Left lung (tissue), 10 donors: Measurements from ENCODE around the gene GGT1. TPM values are rescaled to one million over a fixed set of nuclear protein-coding genes. Genes with fewer than 3 reads are reported as not detected.

ENCODE experiments used
- ATAC-seq: fragments of 200-7000 bp; cut with Tn5 transposase; one replicate; pipeline ENCODE4 v1.9.1; 2020; ENCODE audit warnings: moderate library complexity
- DNase-seq, 4 donors: peaks; one replicate each; pipeline ENCODE4 v3.0.0-alpha.2; 2013 to 2020
- H3K27ac ChIP-seq, 2 donors: fragments of 200-600 bp; sonication (generic) in 1 of 2; one replicate each; pipeline versions ENCODE4 v1.5.0 to v1.8.0; 2020 to 2021
- H3K27me3 ChIP-seq, 2 donors: fragments of 200-600 bp; sonication (generic) in 1 of 2; one replicate each; pipeline versions ENCODE4 v1.5.0 to v1.8.0; 2020 to 2021
- H3K36me3 ChIP-seq, 2 donors: fragments of 200-600 bp; sonication (generic) in 1 of 2; one replicate each; pipeline versions ENCODE4 v1.5.0 to v1.8.0; 2020 to 2021
- H3K4me1 ChIP-seq, 2 donors: fragments of 200-600 bp; one replicate each; pipeline ENCODE4 v1.8.0; 2021
- H3K4me3 ChIP-seq, 2 donors: fragments of 200-600 bp; sonication (generic) in 1 of 2; one replicate each; pipeline versions ENCODE4 v1.5.0 to v1.8.0; 2020 to 2021; ENCODE audit warnings: mild to moderate bottlenecking in 1 of 2
- H3K9me3 ChIP-seq, 2 donors: fragments of 200-600 bp; sonication (generic) in 1 of 2; one replicate each; pipeline versions ENCODE4 v1.5.0 to v1.8.0; 2020 to 2021
- CTCF ChIP-seq, 2 donors: fragments of 200-600 bp; sonication (generic) in 1 of 2; IDR thresholded peaks; one replicate each; pipeline versions ENCODE4 v1.5.0 to v1.8.0; 2021; ENCODE audit warnings: antibody characterized with exemption in 2 of 2
- intact Hi-C, 2 donors: fragments of 100-400 bp; cut with DNase I; formaldehyde crosslinking; loops; one replicate each; pipeline versions ENCODE4 v1.11.2 to v1.14.2; 2022
- polyA plus RNA-seq, 6 donors: library from polyadenylated mRNA; unstranded; fragments of 120-200 nt; gene quantifications; one replicate each; pipeline ENCODE4 v1.2.1, GENCODE V29; 2013; ENCODE audit not compliant: insufficient read length in 6 of 6
- total RNA-seq, 2 donors: library from RNA; stranded (reverse); fragmentation: NEBNext Ultra II Directional; extraction: Animal tissue kit (Norgen Biotek cat#: 25700); gene quantifications; one replicate each; pipeline ENCODE4 v1.2.1, GENCODE V29; 2021
- donor health status: DM: no; HTN: yes; CAD: no.
- donor health status: DM: no; HTN: no; CAD: no.

Gene GGT1
- total and polyA plus RNA-seq, 8 donors: 9.1 to 96.4 (median 13.9) TPM

- H3K36me3 ChIP-seq: peaks cover 0 to 88% of the 10 kb centered on the region in 2 donors
- no peak for TF ChIP-seq CTCF (IDR thresholded peaks at IDR 0.05)
- ATAC-seq: peak; percentile 81
Observed at GRCh38 chr22:24566899-24567511, 36.0 kb upstream of the GGT1 start.

GRCh38 chr22:24567668-24568067, 35.3 kb upstream of the GGT1 start:
- H3K4me1 ChIP-seq: peaks cover 4 to 23% of the 10 kb centered on the region in 2 donors
- H3K27me3 ChIP-seq: no peaks in the 10 kb centered on the region
- no peak overlapping the region for H3K27ac ChIP-seq
- H3K4me3 ChIP-seq: no peak overlapping the region
- H3K36me3 ChIP-seq: peaks cover 0 to 89% of the 10 kb centered on the region in 2 donors
- no peaks in the 10 kb centered on the region for H3K9me3 ChIP-seq
- intact Hi-C loops: no loop called here
- TF ChIP-seq CTCF (IDR thresholded peaks at IDR 0.05): no peak
- ATAC-seq: peak; percentile 53
- DNase-seq: no peak

More at GRCh38 chr22:24566899-24567511, 36.0 kb upstream of the GGT1 start:
- Histone ChIP-seq H3K27me3 (no peaks in the 10 kb centered on the region), H3K27ac (peak overlapping the region in 1 of 2 donors; percentile 15), H3K4me3 (no peak overlapping the region), H3K4me1 (peaks cover 4 to 23% of the 10 kb centered on the region in 2 donors), H3K9me3 (no peaks in the 10 kb centered on the region)
- no peak for DNase-seq
- intact Hi-C loops: no loop called here

- Histone ChIP-seq H3K9me3 (no peaks in the 10 kb centered on the region), H3K27me3 (no peaks in the 10 kb centered on the region), H3K4me3 (no peak overlapping the region), H3K4me1 (peaks cover 2 to 8% of the 10 kb centered on the region in 2 donors), H3K27ac (no peak overlapping the region), H3K36me3 (peaks cover 0 to 84% of the 10 kb centered on the region in 2 donors)
- ATAC-seq (no peak), DNase-seq (no peak)
- intact Hi-C loops: no loop called here
- no peak for TF ChIP-seq CTCF (IDR thresholded peaks at IDR 0.05)
Observed at GRCh38 chr22:24571266-24571665, 31.7 kb upstream of the GGT1 start.

- no peak overlapping the region for H3K27ac ChIP-seq
- no peak for DNase-seq
- no peaks in the 10 kb centered on the region for H3K27me3 ChIP-seq
- TF ChIP-seq CTCF (IDR thresholded peaks at IDR 0.05): no peak
- H3K36me3 ChIP-seq: peaks cover 0 to 36% of the 10 kb centered on the region in 2 donors
- no peak for ATAC-seq
- no peaks in the 10 kb centered on the region for H3K4me1 ChIP-seq
- H3K9me3 ChIP-seq: no peaks in the 10 kb centered on the region
- no peak overlapping the region for H3K4me3 ChIP-seq
- intact Hi-C loops: no loop called here
Observed at GRCh38 chr22:24576778-24577177, 26.2 kb upstream of the GGT1 start.

GRCh38 chr22:24578355-24579257, 24.4 kb upstream of the GGT1 start:
- Histone ChIP-seq H3K4me3 (no peak overlapping the region), H3K27ac (peak overlapping the region in 1 of 2 donors; percentile 34), H3K4me1 (peaks cover 0 to under 1% of the 10 kb centered on the region in 2 donors), H3K27me3 (no peaks in the 10 kb centered on the region), H3K36me3 (peaks cover 0 to 18% of the 10 kb centered on the region in 2 donors), H3K9me3 (no peaks in the 10 kb centered on the region)
- intact Hi-C loops: no loop called here
- peak; percentile 36 for ATAC-seq
- no peak for DNase-seq
- no peak for TF ChIP-seq CTCF (IDR thresholded peaks at IDR 0.05)
